Mesenchymal stem cell (in vitro differentiated cells and primary cell): ENCODE measurements around the gene CAMTA1.

Experiments used
- DNase-seq: peaks from one replicate; pipeline ENCODE4 v3.0.0-alpha.2; 2013
- H2AFZ ChIP-seq: one replicate; pipeline ENCODE4 v1.6.1; 2013; ENCODE audit warnings: low read depth, mild to moderate bottlenecking, control low read depth, inconsistent platforms, low read length, moderate library complexity
- H2AK5ac ChIP-seq: 2 replicates; pipeline ENCODE4 v1.6.1; 2013; ENCODE audit warnings: low read length, moderate library complexity, mild to moderate bottlenecking, inconsistent platforms; ENCODE audit not compliant: severe bottlenecking
- H2BK120ac ChIP-seq: one replicate; pipeline ENCODE4 v1.6.1; 2013; ENCODE audit warnings: low read depth, mild to moderate bottlenecking, inconsistent platforms, low read length, moderate library complexity
- H2BK12ac ChIP-seq, 2 experiments: one replicate each; pipeline ENCODE4 v1.6.1; 2013; ENCODE audit warnings: inconsistent platforms in 2 of 2, low read length in 2 of 2, mild to moderate bottlenecking in 2 of 2, moderate library complexity in 2 of 2, control low read depth in 1 of 2
- H2BK15ac ChIP-seq: one replicate; pipeline ENCODE4 v1.6.1; 2013; ENCODE audit warnings: mild to moderate bottlenecking, low read depth, inconsistent platforms; ENCODE audit not compliant: poor library complexity, severe bottlenecking
- H2BK5ac ChIP-seq: 2 replicates; pipeline ENCODE4 v1.6.1; 2013; ENCODE audit warnings: low read depth, mild to moderate bottlenecking, low read length, control low read depth, inconsistent platforms; ENCODE audit not compliant: poor library complexity, severe bottlenecking
- H3K14ac ChIP-seq, 2 experiments: one replicate each; pipeline ENCODE4 v1.6.1; 2013; ENCODE audit warnings: inconsistent platforms in 2 of 2, low read length in 2 of 2, control low read depth in 1 of 2, mild to moderate bottlenecking in 1 of 2, moderate library complexity in 1 of 2
- H3K18ac ChIP-seq, 2 experiments: one replicate each; pipeline ENCODE4 v1.6.1; 2013; ENCODE audit warnings: inconsistent platforms in 2 of 2, low read length in 2 of 2, control low read depth in 1 of 2, low read depth in 1 of 2, mild to moderate bottlenecking in 1 of 2
- H3K23ac ChIP-seq, 2 experiments: one replicate each; pipeline ENCODE4 v1.6.1; 2013; ENCODE audit warnings: inconsistent platforms in 2 of 2, low read length in 2 of 2, mild to moderate bottlenecking in 2 of 2, moderate library complexity in 2 of 2, control low read depth in 1 of 2
- H3K27ac ChIP-seq: 2 replicates; pipeline ENCODE4 v1.5.1; 2013; ENCODE audit warnings: mild to moderate bottlenecking, moderate library complexity, low read length, control low read depth, inconsistent platforms; ENCODE audit not compliant: poor library complexity, severe bottlenecking
- H3K27me3 ChIP-seq, 2 experiments: 2 replicates each; pipeline versions ENCODE4 v1.6.1 to v1.7.0; 2013; ENCODE audit warnings: low read length in 2 of 2, mild to moderate bottlenecking in 2 of 2, moderate library complexity in 2 of 2, control low read depth in 1 of 2, inconsistent platforms in 1 of 2; ENCODE audit not compliant: control insufficient read depth in 1 of 2, insufficient read depth in 1 of 2
- H3K36me3 ChIP-seq, 2 experiments: 2 replicates each; pipeline versions ENCODE4 v1.6.1 to v1.7.0; 2013; ENCODE audit warnings: low read length in 2 of 2, control low read depth in 1 of 2, inconsistent platforms in 1 of 2, low read depth in 1 of 2, mild to moderate bottlenecking in 1 of 2; ENCODE audit not compliant: insufficient read depth in 2 of 2, control insufficient read depth in 1 of 2
- H3K4ac ChIP-seq, 2 experiments: one replicate each; pipeline ENCODE4 v1.6.1; 2013; ENCODE audit warnings: inconsistent platforms in 2 of 2, low read length in 2 of 2, mild to moderate bottlenecking in 2 of 2, moderate library complexity in 2 of 2, control low read depth in 1 of 2, low read depth in 1 of 2
- H3K4me1 ChIP-seq: 2 replicates; pipeline ENCODE4 v1.6.1; 2013; ENCODE audit warnings: low read depth, low read length, control low read depth; ENCODE audit not compliant: control insufficient read depth, insufficient read depth
- H3K4me2 ChIP-seq: 2 replicates; pipeline ENCODE4 v1.6.1; 2013; ENCODE audit warnings: low read length, mild to moderate bottlenecking, inconsistent platforms; ENCODE audit not compliant: poor library complexity, severe bottlenecking
- H3K4me3 ChIP-seq, 2 experiments: 2 replicates each; pipeline versions ENCODE4 v1.5.1 to v1.7.0; 2013; ENCODE audit warnings: low read length in 2 of 2, mild to moderate bottlenecking in 2 of 2, control low read depth in 1 of 2, low read depth in 1 of 2; ENCODE audit not compliant: insufficient read depth in 1 of 2
- H3K79me1 ChIP-seq: replicated peaks from 2 replicates; pipeline ENCODE4 v1.6.1; 2013; ENCODE audit warnings: mild to moderate bottlenecking, control low read depth, low read length, inconsistent platforms; ENCODE audit not compliant: poor library complexity, severe bottlenecking
- H3K9ac ChIP-seq: 2 replicates; pipeline ENCODE4 v1.7.0; 2013; ENCODE audit warnings: mild to moderate bottlenecking, low read length, moderate library complexity
- H3K9me3 ChIP-seq: 2 replicates; pipeline ENCODE4 v1.7.0; 2013; ENCODE audit warnings: mild to moderate bottlenecking, low read length; ENCODE audit not compliant: control insufficient read depth
- H4K8ac ChIP-seq: one replicate; pipeline ENCODE4 v1.6.1; 2013; ENCODE audit warnings: inconsistent platforms, mild to moderate bottlenecking, low read length, moderate library complexity
- H4K91ac ChIP-seq: one replicate; pipeline ENCODE4 v1.6.1; 2013; ENCODE audit warnings: mild to moderate bottlenecking, low read length, inconsistent platforms
- WGBS: methylation state at CpG from one replicate; pipeline ENCODE4 v1.1.7; 2013; ENCODE audit warnings: mixed read lengths; 5-methylcytosine and 5-hydroxymethylcytosine counted together

Gene CAMTA1

GRCh38 chr1:6743189-6744101, 41.8 kb upstream of the CAMTA1 start:
- H2AFZ ChIP-seq = peak overlapping the region; percentile 89
- H3K27ac ChIP-seq = peak overlapping the region; percentile 86
- H3K4me3 ChIP-seq = peak overlapping the region in 1 of 2 experiments; percentile 40
- H3K36me3 ChIP-seq = no peaks in the 10 kb centered on the region
- peak overlapping the region in 1 of 2 experiments; percentile 80 for H2BK12ac ChIP-seq
- peak overlapping the region; percentile 84 for H3K9ac ChIP-seq
- no peak overlapping the region for H2BK5ac ChIP-seq
- peak; percentile 68 for DNase-seq
- H4K91ac ChIP-seq = peak overlapping the region; percentile 18
- 79% methylated on average over 19 of the region's 20 CpGs for WGBS
- H3K4me1 ChIP-seq = peaks cover 14% of the 10 kb centered on the region
- H4K8ac ChIP-seq = no peak overlapping the region
- no peak overlapping the region for H2BK15ac ChIP-seq
- H3K18ac ChIP-seq = peak overlapping the region in 1 of 2 experiments; percentile 85
- peak overlapping the region; percentile 4 for H3K4me2 ChIP-seq
- no peak overlapping the region for H2AK5ac ChIP-seq
- H3K4ac ChIP-seq = no peak overlapping the region
- H3K79me1 ChIP-seq = no peaks in the 10 kb centered on the region
- H3K9me3 ChIP-seq = no peaks in the 10 kb centered on the region
- H2BK120ac ChIP-seq = no peak overlapping the region
- peaks cover 0 to 12% of the 10 kb centered on the region in 2 experiments for H3K27me3 ChIP-seq
- H3K23ac ChIP-seq = peak overlapping the region in 1 of 2 experiments; percentile 31
- H3K14ac ChIP-seq = no peak overlapping the region

GRCh38 chr1:6745073-6745472, 40.2 kb upstream of the CAMTA1 start:
- no peak overlapping the region for H3K9ac ChIP-seq
- no peak overlapping the region for H3K14ac ChIP-seq
- 95% methylated on average over 4 of the region's 5 CpGs for WGBS
- H3K4ac ChIP-seq = no peak overlapping the region
- H3K18ac ChIP-seq = no peak overlapping the region
- no peak overlapping the region for H2AK5ac ChIP-seq
- no peak overlapping the region for H4K91ac ChIP-seq
- H3K9me3 ChIP-seq = no peaks in the 10 kb centered on the region
- no peak overlapping the region for H2BK12ac ChIP-seq
- no peaks in the 10 kb centered on the region for H3K79me1 ChIP-seq
- DNase-seq = no peak
- peaks cover 5 to 25% of the 10 kb centered on the region in 2 experiments for H3K27me3 ChIP-seq
- H2BK5ac ChIP-seq = no peak overlapping the region
- H3K4me2 ChIP-seq = no peak overlapping the region
- H3K36me3 ChIP-seq = no peaks in the 10 kb centered on the region
- no peak overlapping the region for H2BK120ac ChIP-seq
- peaks cover 14% of the 10 kb centered on the region for H3K4me1 ChIP-seq
- no peak overlapping the region for H3K4me3 ChIP-seq
- H3K23ac ChIP-seq = no peak overlapping the region
- H3K27ac ChIP-seq = no peak overlapping the region
- H2BK15ac ChIP-seq = no peak overlapping the region
- H4K8ac ChIP-seq = no peak overlapping the region
- no peak overlapping the region for H2AFZ ChIP-seq

- H2AFZ ChIP-seq = no peak overlapping the region
- H3K4me1 ChIP-seq = peaks cover 14% of the 10 kb centered on the region
- no peak overlapping the region for H2BK5ac ChIP-seq
- no peaks in the 10 kb centered on the region for H3K36me3 ChIP-seq
- H3K79me1 ChIP-seq = no peaks in the 10 kb centered on the region
- no peak overlapping the region for H2AK5ac ChIP-seq
- no peak overlapping the region for H4K91ac ChIP-seq
- no peak overlapping the region for H3K14ac ChIP-seq
- H3K27ac ChIP-seq = no peak overlapping the region
- no peak overlapping the region for H4K8ac ChIP-seq
- no peak overlapping the region for H3K4ac ChIP-seq
- no peak for DNase-seq
- no peak overlapping the region for H3K4me3 ChIP-seq
- no peak overlapping the region for H3K9ac ChIP-seq
- H3K23ac ChIP-seq = no peak overlapping the region
- WGBS = no CpG with 5 or more reads among the region's 2 CpGs
- no peak overlapping the region for H3K18ac ChIP-seq
- H3K27me3 ChIP-seq = peaks cover 5 to 28% of the 10 kb centered on the region in 2 experiments
- no peaks in the 10 kb centered on the region for H3K9me3 ChIP-seq
- H2BK12ac ChIP-seq = no peak overlapping the region
- H2BK120ac ChIP-seq = no peak overlapping the region
- no peak overlapping the region for H2BK15ac ChIP-seq
- H3K4me2 ChIP-seq = no peak overlapping the region
These were observed 37.6 kb upstream of the CAMTA1 start for GRCh38 chr1:6747674-6748073.

GRCh38 chr1:6750490-6750889, 34.8 kb upstream of the CAMTA1 start:
- Histone ChIP-seq H3K9me3 (no peaks in the 10 kb centered on the region), H2BK5ac (no peak overlapping the region), H3K9ac (no peak overlapping the region), H2AK5ac (no peak overlapping the region), H3K79me1 (no peaks in the 10 kb centered on the region), H3K4me1 (peaks cover 2% of the 10 kb centered on the region), H2BK120ac (no peak overlapping the region), H3K18ac (no peak overlapping the region), H2AFZ (no peak overlapping the region), H3K4me3 (no peak overlapping the region), H3K27me3 (peaks cover 5 to 32% of the 10 kb centered on the region in 2 experiments), H2BK15ac (no peak overlapping the region), H3K4ac (no peak overlapping the region), H3K14ac (no peak overlapping the region), H4K91ac (no peak overlapping the region), H4K8ac (no peak overlapping the region), H3K4me2 (no peak overlapping the region), H3K27ac (no peak overlapping the region), H2BK12ac (no peak overlapping the region), H3K36me3 (no peaks in the 10 kb centered on the region), H3K23ac (no peak overlapping the region)
- no peak for DNase-seq
- 85% methylated on average over 4 of the region's 4 CpGs for WGBS
